Measurements from ENCODE around the gene PPP2R2C.

DNA sequence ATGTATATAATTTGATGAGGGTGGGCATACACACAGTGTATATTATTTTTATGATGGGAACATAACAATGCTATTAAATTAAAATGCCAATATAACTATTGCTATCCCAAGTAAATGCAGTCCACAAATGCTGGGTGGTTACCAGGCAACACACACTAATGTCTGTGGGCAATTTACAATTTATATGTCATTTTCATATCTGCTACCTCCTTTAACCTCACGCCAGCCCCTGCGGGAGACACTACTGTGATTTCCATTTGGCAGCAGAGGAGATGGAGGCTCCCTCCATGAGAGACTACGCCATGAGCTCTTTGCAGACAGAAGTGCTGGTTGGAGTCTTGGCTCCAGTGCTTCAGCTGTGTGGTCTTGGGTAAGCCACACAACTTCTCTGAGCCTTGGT, 87.9 kb downstream of the PPP2R2C start:
- TF ChIP-seq EZH2 (IDR thresholded peaks at IDR 0.05; ENCODE audit: insufficient read depth, poor library complexity, severe bottlenecking) (no peak), EZH2phosphoT487 (IDR thresholded peaks at IDR 0.05; ENCODE audit: insufficient read depth, low read depth) (no peak)
